ENCODE data around the gene CBLC.

CBLC gene

GRCh38 chr19:44747739-44748425 is 29.8 kb upstream of the CBLC start:
- Histone ChIP-seq H3K9me3 (ENCODE audit: severe bottlenecking) (no peaks in the 10 kb centered on the region), H3K27me3 (ENCODE audit: insufficient read depth, low read depth, severe bottlenecking) (no peaks in the 10 kb centered on the region), H3K27ac (peak overlapping the region; percentile 60), H3K36me3 (peaks cover 5% of the 10 kb centered on the region), H3K4me3 (ENCODE audit: low read depth, low read length) (peak overlapping the region; percentile 66)
- no peak for DNase-seq
- TF ChIP-seq CTCF (IDR thresholded peaks at IDR 0.05; ENCODE audit: low read depth, low read length): no peak

- no peak for TF ChIP-seq CTCF (IDR thresholded peaks at IDR 0.05; ENCODE audit: low read depth, low read length)
- Histone ChIP-seq H3K36me3 (peaks cover 5% of the 10 kb centered on the region), H3K9me3 (ENCODE audit: severe bottlenecking) (no peaks in the 10 kb centered on the region), H3K27me3 (ENCODE audit: insufficient read depth, low read depth, severe bottlenecking) (no peaks in the 10 kb centered on the region), H3K27ac (peak within 1 kb of the TSS; percentile 60), H3K4me3 (ENCODE audit: low read depth, low read length) (peak within 1 kb of the TSS; percentile 66)
- DNase-seq: peak; percentile 34
Measured at GRCh38 chr19:44748426-44749254, 29.1 kb upstream of the CBLC start, which contains the start of gene BCL3. TSS of gene BCL3 (plus strand) at chr19:44748708. CDS start at chr19:44748791, 83 bp downstream.

GRCh38 chr19:44749292-44749691 is 28.4 kb upstream of the CBLC start:
- no peak for DNase-seq
- peaks cover 5% of the 10 kb centered on the region for H3K36me3 ChIP-seq
- peak overlapping the region; percentile 55 for H3K4me3 ChIP-seq (ENCODE audit: low read depth, low read length)
- no peaks in the 10 kb centered on the region for H3K9me3 ChIP-seq (ENCODE audit: severe bottlenecking)
- no peak overlapping the region for H3K27ac ChIP-seq
- TF ChIP-seq CTCF (IDR thresholded peaks at IDR 0.05; ENCODE audit: low read depth, low read length): no peak
- no peaks in the 10 kb centered on the region for H3K27me3 ChIP-seq (ENCODE audit: insufficient read depth, low read depth, severe bottlenecking)

- no peak for TF ChIP-seq CTCF (IDR thresholded peaks at IDR 0.05; ENCODE audit: low read depth, low read length)
- H3K9me3 ChIP-seq (ENCODE audit: severe bottlenecking): no peaks in the 10 kb centered on the region
- no peak overlapping the region for H3K4me3 ChIP-seq (ENCODE audit: low read depth, low read length)
- no peaks in the 10 kb centered on the region for H3K27me3 ChIP-seq (ENCODE audit: insufficient read depth, low read depth, severe bottlenecking)
- no peak for DNase-seq
- H3K36me3 ChIP-seq: peaks cover 5% of the 10 kb centered on the region
- no peak overlapping the region for H3K27ac ChIP-seq
Measured at GRCh38 chr19:44749994-44750393, 27.7 kb upstream of the CBLC start.

GRCh38 chr19:44752123-44752815 is 25.4 kb upstream of the CBLC start:
- Histone ChIP-seq H3K9me3 (ENCODE audit: severe bottlenecking) (no peaks in the 10 kb centered on the region), H3K27ac (no peak overlapping the region), H3K4me3 (ENCODE audit: low read depth, low read length) (no peak overlapping the region), H3K36me3 (peaks cover 5% of the 10 kb centered on the region), H3K27me3 (ENCODE audit: insufficient read depth, low read depth, severe bottlenecking) (no peaks in the 10 kb centered on the region)
- DNase-seq: no peak
- no peak for TF ChIP-seq CTCF (IDR thresholded peaks at IDR 0.05; ENCODE audit: low read depth, low read length)
